Peyer's patch (tissue), 4 donors: Measurements from ENCODE around the gene COL8A1. TPM values are rescaled to one million over a fixed set of nuclear protein-coding genes. Genes with fewer than 3 reads are reported as not detected.

Source experiments
- DNase-seq, 3 donors: peaks; one replicate each; pipeline ENCODE4 v3.0.0-alpha.2; 2017 to 2019
- H3K27ac ChIP-seq, 4 donors: fragments of 200-600 bp; sonication (generic); one replicate each; pipeline ENCODE4 v1.5.1; 2016 to 2019
- H3K27me3 ChIP-seq, 2 donors: fragments of 200-600 bp; sonication (generic); one replicate each; pipeline ENCODE4 v1.5.1; 2019
- H3K36me3 ChIP-seq, 3 donors: fragments of 200-600 bp; sonication (generic); one replicate each; pipeline ENCODE4 v1.5.1; 2016 to 2019
- H3K4me1 ChIP-seq, 4 donors: fragments of 200-600 bp; sonication (generic); one replicate each; pipeline ENCODE4 v1.5.1; 2016 to 2019
- H3K4me3 ChIP-seq, 4 donors: fragments of 200-600 bp; sonication (generic); 1 replicate in 3 of 4; 2 replicates in 1 of 4; pipeline ENCODE4 v1.5.1; 2016 to 2019; ENCODE audit warnings: mild to moderate bottlenecking in 1 of 4
- H3K9me3 ChIP-seq, 4 donors: fragments of 200-600 bp; sonication (generic); one replicate each; pipeline ENCODE4 v1.5.1; 2016 to 2019; ENCODE audit warnings: mild to moderate bottlenecking in 1 of 4
- CTCF ChIP-seq, 6 experiments: fragments of 450-650 bp in 4 of 6; fragments of 200-600 bp in 2 of 6; sonication (generic) in 1 of 6; IDR thresholded peaks; one replicate each; pipeline ENCODE4 v1.5.1; 2017 to 2019; ENCODE audit warnings: antibody characterized with exemption in 6 of 6, mild to moderate bottlenecking in 3 of 6, moderate library complexity in 1 of 6
- POLR2A ChIP-seq, 2 donors: fragments of 450-650 bp; IDR thresholded peaks; one replicate each; pipeline ENCODE4 v1.5.1; 2017; ENCODE audit warnings: antibody characterized with exemption in 2 of 2, mild to moderate bottlenecking in 2 of 2, moderate library complexity in 2 of 2
- total RNA-seq, 4 donors: library from RNA; depleted of rRNA; stranded (reverse); fragments of >200 nt; gene quantifications; one replicate each; pipeline ENCODE4 v1.1.0, GENCODE V29; 2016

COL8A1 gene
- total RNA-seq, 4 donors from 2014 or later: 2.3 to 5.3 (median 3.3) TPM; not detected in 1

GRCh38 chr3:99762901-99763300 is 124.5 kb downstream of the COL8A1 start:
- no peaks in the 10 kb centered on the region for H3K9me3 ChIP-seq
- H3K27me3 ChIP-seq: no peaks in the 10 kb centered on the region
- TF ChIP-seq POLR2A (IDR thresholded peaks at IDR 0.05): no peak
- TF ChIP-seq CTCF (IDR thresholded peaks at IDR 0.05): no peak

GRCh38 chr3:99764377-99764776 is 126.0 kb downstream of the COL8A1 start:
- no peak for DNase-seq
- Histone ChIP-seq H3K4me3 (no peak overlapping the region), H3K4me1 (no peaks in the 10 kb centered on the region), H3K36me3 (no peaks in the 10 kb centered on the region), H3K27ac (no peak overlapping the region), H3K27me3 (no peaks in the 10 kb centered on the region), H3K9me3 (no peaks in the 10 kb centered on the region)
- no peak for TF ChIP-seq CTCF (IDR thresholded peaks at IDR 0.05)
- TF ChIP-seq POLR2A (IDR thresholded peaks at IDR 0.05): no peak

More at GRCh38 chr3:99762901-99763300, 124.5 kb downstream of the COL8A1 start:
- DNase-seq: no peak
- no peaks in the 10 kb centered on the region for H3K36me3 ChIP-seq
- no peak overlapping the region for H3K4me3 ChIP-seq
- no peaks in the 10 kb centered on the region for H3K4me1 ChIP-seq
- H3K27ac ChIP-seq: no peak overlapping the region

- DNase-seq: no peak
- no peak overlapping the region for H3K27ac ChIP-seq
- H3K36me3 ChIP-seq: no peaks in the 10 kb centered on the region
- TF ChIP-seq POLR2A (IDR thresholded peaks at IDR 0.05) (no peak), CTCF (IDR thresholded peaks at IDR 0.05) (no peak)
- H3K27me3 ChIP-seq: no peaks in the 10 kb centered on the region
- H3K4me3 ChIP-seq: no peak overlapping the region
- H3K9me3 ChIP-seq: no peaks in the 10 kb centered on the region
- no peaks in the 10 kb centered on the region for H3K4me1 ChIP-seq
Observed at GRCh38 chr3:99765042-99765942, 126.9 kb downstream of the COL8A1 start.

- H3K4me3 ChIP-seq: no peak overlapping the region
- DNase-seq: no peak
- TF ChIP-seq CTCF (IDR thresholded peaks at IDR 0.05): no peak
- TF ChIP-seq POLR2A (IDR thresholded peaks at IDR 0.05): no peak
- H3K36me3 ChIP-seq: no peaks in the 10 kb centered on the region
- H3K27me3 ChIP-seq: no peaks in the 10 kb centered on the region
- H3K9me3 ChIP-seq: no peaks in the 10 kb centered on the region
- H3K27ac ChIP-seq: no peak overlapping the region
- no peaks in the 10 kb centered on the region for H3K4me1 ChIP-seq
Observed at GRCh38 chr3:99767291-99767690, 128.9 kb downstream of the COL8A1 start.

- Histone ChIP-seq H3K36me3 (no peaks in the 10 kb centered on the region), H3K9me3 (no peaks in the 10 kb centered on the region), H3K27me3 (no peaks in the 10 kb centered on the region), H3K27ac (no peak overlapping the region), H3K4me3 (no peak overlapping the region), H3K4me1 (no peaks in the 10 kb centered on the region)
- TF ChIP-seq POLR2A (IDR thresholded peaks at IDR 0.05) (no peak), CTCF (IDR thresholded peaks at IDR 0.05) (no peak)
- no peak for DNase-seq
Observed at GRCh38 chr3:99768126-99768525, 129.7 kb downstream of the COL8A1 start.
